Measurements from ENCODE around the gene PODXL2.

The PODXL2 gene

DNA sequence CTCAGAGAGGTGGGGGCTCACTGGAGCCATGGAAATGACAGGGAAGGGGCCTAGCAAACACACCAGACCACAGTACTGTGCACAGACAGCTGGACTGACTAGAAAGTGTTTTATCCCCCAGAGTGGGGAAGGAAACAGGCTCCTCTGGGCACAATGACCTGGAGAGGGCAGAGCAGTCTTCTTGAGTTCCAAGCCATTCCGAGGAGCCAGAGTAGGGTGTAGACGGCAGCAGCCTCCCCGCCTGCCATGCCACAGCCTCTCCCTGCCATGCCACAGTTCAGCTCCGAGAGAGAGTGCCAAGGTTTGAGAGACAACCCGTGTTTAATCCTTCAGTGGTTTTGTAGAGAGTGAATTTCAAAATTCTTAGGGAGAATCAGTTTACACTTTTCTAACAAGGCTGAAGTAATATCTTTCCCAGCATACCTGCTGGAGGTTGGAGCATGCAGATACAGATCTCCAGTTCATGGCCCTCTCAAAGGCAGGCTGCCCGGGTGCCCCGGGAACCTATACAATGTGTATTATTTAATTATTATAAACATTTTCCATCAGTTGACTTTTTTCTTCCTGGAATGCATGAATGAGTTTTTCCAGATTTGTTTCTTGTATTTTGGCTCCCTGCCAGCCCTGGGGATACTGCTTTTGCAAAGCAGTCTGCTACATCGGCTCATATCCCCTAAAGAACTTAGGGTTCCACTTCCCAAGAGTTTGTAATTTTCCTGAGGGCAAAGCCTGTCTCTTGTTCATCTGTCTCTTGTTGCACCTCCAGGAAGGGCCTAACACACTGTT is 3.2 kb downstream of the PODXL2 start:
- TF ChIP-seq, protein P1, sequence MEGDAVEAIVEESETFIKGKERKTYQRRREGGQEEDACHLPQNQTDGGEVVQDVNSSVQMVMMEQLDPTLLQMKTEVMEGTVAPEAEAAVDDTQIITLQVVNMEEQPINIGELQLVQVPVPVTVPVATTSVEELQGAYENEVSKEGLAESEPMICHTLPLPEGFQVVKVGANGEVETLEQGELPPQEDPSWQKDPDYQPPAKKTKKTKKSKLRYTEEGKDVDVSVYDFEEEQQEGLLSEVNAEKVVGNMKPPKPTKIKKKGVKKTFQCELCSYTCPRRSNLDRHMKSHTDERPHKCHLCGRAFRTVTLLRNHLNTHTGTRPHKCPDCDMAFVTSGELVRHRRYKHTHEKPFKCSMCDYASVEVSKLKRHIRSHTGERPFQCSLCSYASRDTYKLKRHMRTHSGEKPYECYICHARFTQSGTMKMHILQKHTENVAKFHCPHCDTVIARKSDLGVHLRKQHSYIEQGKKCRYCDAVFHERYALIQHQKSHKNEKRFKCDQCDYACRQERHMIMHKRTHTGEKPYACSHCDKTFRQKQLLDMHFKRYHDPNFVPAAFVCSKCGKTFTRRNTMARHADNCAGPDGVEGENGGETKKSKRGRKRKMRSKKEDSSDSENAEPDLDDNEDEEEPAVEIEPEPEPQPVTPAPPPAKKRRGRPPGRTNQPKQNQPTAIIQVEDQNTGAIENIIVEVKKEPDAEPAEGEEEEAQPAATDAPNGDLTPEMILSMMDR (IDR thresholded peaks at IDR 0.05), result no peak
- DNase-seq, result no peak
- no peak overlapping the region for H3K4me3 ChIP-seq

GRCh38 chr3:127634653-127635052 is 5.7 kb downstream of the PODXL2 start:
- H3K9me3 ChIP-seq, result no peaks in the 10 kb centered on the region
- no peaks in the 10 kb centered on the region for H3K36me3 ChIP-seq
- H3K4me3 ChIP-seq, result no peak overlapping the region
- TF ChIP-seq, protein P1 (IDR thresholded peaks at IDR 0.05), result no peak
- no peak overlapping the region for H3K27ac ChIP-seq
- peaks cover 0 to 12% of the 10 kb centered on the region in 2 donors for H3K27me3 ChIP-seq
- no peak for DNase-seq
- H3K4me1 ChIP-seq, result peaks cover 0 to 10% (median 7%) of the 10 kb centered on the region in 4 donors
- intact Hi-C loops (cut with DNase I; ENCODE audit: low total_unique reads), result no loop called here

More for the DNA sequence above, 3.2 kb downstream of the PODXL2 start:
- no peaks in the 10 kb centered on the region for H3K9me3 ChIP-seq
- peaks cover 0 to 12% of the 10 kb centered on the region in 2 donors for H3K27me3 ChIP-seq
- intact Hi-C loops (cut with DNase I; ENCODE audit: low total_unique reads), result no loop called here
- peaks cover 0 to 18% (median 11%) of the 10 kb centered on the region in 4 donors for H3K4me1 ChIP-seq
- no peak overlapping the region for H3K27ac ChIP-seq
- no peaks in the 10 kb centered on the region for H3K36me3 ChIP-seq

- Histone ChIP-seq H3K4me1 (no peaks in the 10 kb centered on the region), H3K27me3 (peaks cover 0 to 5% of the 10 kb centered on the region in 2 donors), H3K4me3 (no peak overlapping the region), H3K27ac (no peak overlapping the region), H3K36me3 (no peaks in the 10 kb centered on the region), H3K9me3 (no peaks in the 10 kb centered on the region)
- peak in 1 of 2 donors; percentile 11 for DNase-seq
- TF ChIP-seq, protein P1 (IDR thresholded peaks at IDR 0.05), result no peak
- intact Hi-C loops (cut with DNase I; ENCODE audit: low total_unique reads), result no loop called here
Measured at GRCh38 chr3:127637546-127637945, 8.6 kb downstream of the PODXL2 start.

DNA sequence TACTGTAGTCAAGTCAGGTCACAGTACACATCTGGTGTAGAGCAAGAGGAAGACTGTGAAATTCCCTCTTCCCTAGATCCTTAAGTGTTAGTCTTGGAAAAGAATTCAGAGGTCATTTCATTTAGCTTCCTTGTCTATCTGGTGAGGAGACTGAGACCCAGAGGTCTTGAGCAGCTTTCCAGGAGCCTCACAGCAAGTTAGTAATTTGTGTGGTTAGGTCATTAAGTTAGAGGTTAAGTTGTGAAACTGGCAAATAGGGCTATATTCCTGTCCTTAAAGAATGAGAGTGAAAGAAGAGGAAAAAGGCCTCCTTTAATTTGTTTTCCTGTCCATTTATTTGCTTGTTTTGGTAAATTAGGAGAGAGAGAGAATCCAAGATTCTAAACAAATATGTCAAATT is 9.0 kb downstream of the PODXL2 start:
- H3K27ac ChIP-seq, result no peak overlapping the region
- intact Hi-C loops (cut with DNase I; ENCODE audit: low total_unique reads), result no loop called here

DNA sequence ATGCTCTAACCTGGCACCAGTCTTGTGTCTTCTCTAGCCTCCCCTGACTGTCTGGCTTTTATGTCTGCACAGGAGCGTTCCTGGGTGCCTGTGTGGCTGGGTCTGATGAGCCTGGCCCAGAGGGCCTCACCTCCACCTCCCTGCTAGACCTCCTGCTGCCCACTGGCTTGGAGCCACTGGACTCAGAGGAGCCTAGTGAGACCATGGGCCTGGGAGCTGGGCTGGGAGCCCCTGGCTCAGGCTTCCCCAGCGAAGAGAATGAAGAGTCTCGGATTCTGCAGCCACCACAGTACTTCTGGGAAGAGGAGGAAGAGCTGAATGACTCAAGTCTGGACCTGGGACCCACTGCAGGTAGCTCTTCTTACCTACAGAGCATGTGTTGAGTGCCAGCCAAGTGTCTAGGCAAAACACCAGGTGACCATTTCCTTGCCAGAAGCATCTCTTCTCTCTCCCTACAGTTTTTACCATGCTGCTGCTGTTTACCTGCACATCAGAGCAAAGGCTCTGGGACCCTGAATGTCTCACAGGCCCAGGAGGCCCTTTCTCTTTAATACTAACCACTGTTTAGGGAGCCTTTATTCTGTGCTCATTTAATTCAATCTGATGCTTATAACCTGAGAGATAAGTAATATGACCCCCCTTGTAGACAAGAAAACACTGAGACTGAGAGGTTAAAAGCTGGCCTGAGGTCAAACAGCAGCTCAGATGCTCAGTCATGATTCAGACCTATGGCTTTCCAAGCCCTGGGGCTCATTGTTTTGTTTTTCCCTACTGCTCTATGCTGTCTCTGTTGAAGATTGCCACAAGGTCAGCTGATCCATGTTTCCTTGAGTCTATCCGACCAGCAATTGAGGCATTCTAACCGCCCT is 10.4 kb downstream of the PODXL2 start:
- no peak for DNase-seq

More for the DNA sequence above, 9.0 kb downstream of the PODXL2 start:
- DNase-seq, result no peak
- TF ChIP-seq, protein P1 (IDR thresholded peaks at IDR 0.05), result no peak
- H3K36me3 ChIP-seq, result no peaks in the 10 kb centered on the region
- no peaks in the 10 kb centered on the region for H3K9me3 ChIP-seq
- no peaks in the 10 kb centered on the region for H3K4me1 ChIP-seq
- no peak overlapping the region for H3K4me3 ChIP-seq
- peaks cover 0 to 5% of the 10 kb centered on the region in 2 donors for H3K27me3 ChIP-seq

More for the DNA sequence above, 10.4 kb downstream of the PODXL2 start:
- H3K36me3 ChIP-seq, result no peaks in the 10 kb centered on the region
- TF ChIP-seq, protein P1 (IDR thresholded peaks at IDR 0.05), result no peak
- no peaks in the 10 kb centered on the region for H3K9me3 ChIP-seq
- intact Hi-C loops (cut with DNase I; ENCODE audit: low total_unique reads), result no loop called here
- H3K27ac ChIP-seq, result no peak overlapping the region
- no peaks in the 10 kb centered on the region for H3K4me1 ChIP-seq
- no peaks in the 10 kb centered on the region for H3K27me3 ChIP-seq
- H3K4me3 ChIP-seq, result no peak overlapping the region
